Measurements from ENCODE around the gene TTL. TPM values are rescaled to one million over a fixed set of nuclear protein-coding genes. Genes with fewer than 3 reads are reported as not detected.

Gene TTL
- total and polyA plus RNA-seq, 2 of the 13 experiments (the other 11 are each of a cell fraction or from before 2014, with no cell fraction given), result 19.0 to 59.8 TPM

- TF ChIP-seq, protein P1, sequence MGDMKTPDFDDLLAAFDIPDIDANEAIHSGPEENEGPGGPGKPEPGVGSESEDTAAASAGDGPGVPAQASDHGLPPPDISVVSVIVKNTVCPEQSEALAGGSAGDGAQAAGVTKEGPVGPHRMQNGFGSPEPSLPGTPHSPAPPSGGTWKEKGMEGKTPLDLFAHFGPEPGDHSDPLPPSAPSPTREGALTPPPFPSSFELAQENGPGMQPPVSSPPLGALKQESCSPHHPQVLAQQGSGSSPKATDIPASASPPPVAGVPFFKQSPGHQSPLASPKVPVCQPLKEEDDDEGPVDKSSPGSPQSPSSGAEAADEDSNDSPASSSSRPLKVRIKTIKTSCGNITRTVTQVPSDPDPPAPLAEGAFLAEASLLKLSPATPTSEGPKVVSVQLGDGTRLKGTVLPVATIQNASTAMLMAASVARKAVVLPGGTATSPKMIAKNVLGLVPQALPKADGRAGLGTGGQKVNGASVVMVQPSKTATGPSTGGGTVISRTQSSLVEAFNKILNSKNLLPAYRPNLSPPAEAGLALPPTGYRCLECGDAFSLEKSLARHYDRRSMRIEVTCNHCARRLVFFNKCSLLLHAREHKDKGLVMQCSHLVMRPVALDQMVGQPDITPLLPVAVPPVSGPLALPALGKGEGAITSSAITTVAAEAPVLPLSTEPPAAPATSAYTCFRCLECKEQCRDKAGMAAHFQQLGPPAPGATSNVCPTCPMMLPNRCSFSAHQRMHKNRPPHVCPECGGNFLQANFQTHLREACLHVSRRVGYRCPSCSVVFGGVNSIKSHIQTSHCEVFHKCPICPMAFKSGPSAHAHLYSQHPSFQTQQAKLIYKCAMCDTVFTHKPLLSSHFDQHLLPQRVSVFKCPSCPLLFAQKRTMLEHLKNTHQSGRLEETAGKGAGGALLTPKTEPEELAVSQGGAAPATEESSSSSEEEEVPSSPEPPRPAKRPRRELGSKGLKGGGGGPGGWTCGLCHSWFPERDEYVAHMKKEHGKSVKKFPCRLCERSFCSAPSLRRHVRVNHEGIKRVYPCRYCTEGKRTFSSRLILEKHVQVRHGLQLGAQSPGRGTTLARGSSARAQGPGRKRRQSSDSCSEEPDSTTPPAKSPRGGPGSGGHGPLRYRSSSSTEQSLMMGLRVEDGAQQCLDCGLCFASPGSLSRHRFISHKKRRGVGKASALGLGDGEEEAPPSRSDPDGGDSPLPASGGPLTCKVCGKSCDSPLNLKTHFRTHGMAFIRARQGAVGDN (CRISPR knock-in tag; IDR thresholded peaks at IDR 0.05), result peak; percentile 99
- no peak for TF ChIP-seq CBX2 (IDR thresholded peaks at IDR 0.05; ENCODE audit: low read depth, low read length)
- TF ChIP-seq CBX2 (CRISPR knock-in tag; IDR thresholded peaks at IDR 0.05; ENCODE audit: low read depth), result peak; percentile 83; the same call in 1 of the 2 replicates
- TF ChIP-seq CENPT (CRISPR knock-in tag; IDR thresholded peaks at IDR 0.05; ENCODE audit: low read depth), result 0 out of 2 replicates have a peak, but pooled peaks have one; percentile 74
- peak; percentile 98 for TF ChIP-seq ETV6 (CRISPR knock-in tag; conservative IDR thresholded peaks at IDR 0.05)
- peak; percentile 100 for TF ChIP-seq MYC (CRISPR knock-in tag; IDR thresholded peaks at IDR 0.05; ENCODE audit: borderline replicate concordance)
- peak; percentile 94 for TF ChIP-seq ZNF230 (CRISPR knock-in tag; IDR thresholded peaks at IDR 0.05)
- TF ChIP-seq ZBTB25 (CRISPR knock-in tag; IDR thresholded peaks at IDR 0.05), result peak; percentile 98
- peak; percentile 99; the same call in 1 of the 2 replicates for TF ChIP-seq ZNF558 (CRISPR knock-in tag; IDR thresholded peaks at IDR 0.05; ENCODE audit: borderline replicate concordance)
- TF ChIP-seq ZMAT3 (CRISPR knock-in tag; conservative IDR thresholded peaks at IDR 0.05), result peak; percentile 98
- 0 out of 2 replicates have a peak, but pooled peaks have one; percentile 35 for TF ChIP-seq ZNF550 (CRISPR knock-in tag; IDR thresholded peaks at IDR 0.05; ENCODE audit: borderline replicate concordance)
- no peak; the same call in 1 of the 2 replicates for TF ChIP-seq FOSL2 (CRISPR knock-in tag; IDR thresholded peaks at IDR 0.05)
- TF ChIP-seq SPEN (CRISPR knock-in tag; IDR thresholded peaks at IDR 0.05; ENCODE audit: low read depth), result peak; percentile 82
- TF ChIP-seq KLF16 (CRISPR knock-in tag; IDR thresholded peaks at IDR 0.05), result peak in 1 of 2 experiments; percentile 84; a peak in 2 of 4 replicates
- no peak for TF ChIP-seq NFE2L2 (IDR thresholded peaks at IDR 0.05; ENCODE audit: low read length)
- peak; percentile 94 for TF ChIP-seq ZNF160 (CRISPR knock-in tag; IDR thresholded peaks at IDR 0.05)
- TF ChIP-seq, protein P2, sequence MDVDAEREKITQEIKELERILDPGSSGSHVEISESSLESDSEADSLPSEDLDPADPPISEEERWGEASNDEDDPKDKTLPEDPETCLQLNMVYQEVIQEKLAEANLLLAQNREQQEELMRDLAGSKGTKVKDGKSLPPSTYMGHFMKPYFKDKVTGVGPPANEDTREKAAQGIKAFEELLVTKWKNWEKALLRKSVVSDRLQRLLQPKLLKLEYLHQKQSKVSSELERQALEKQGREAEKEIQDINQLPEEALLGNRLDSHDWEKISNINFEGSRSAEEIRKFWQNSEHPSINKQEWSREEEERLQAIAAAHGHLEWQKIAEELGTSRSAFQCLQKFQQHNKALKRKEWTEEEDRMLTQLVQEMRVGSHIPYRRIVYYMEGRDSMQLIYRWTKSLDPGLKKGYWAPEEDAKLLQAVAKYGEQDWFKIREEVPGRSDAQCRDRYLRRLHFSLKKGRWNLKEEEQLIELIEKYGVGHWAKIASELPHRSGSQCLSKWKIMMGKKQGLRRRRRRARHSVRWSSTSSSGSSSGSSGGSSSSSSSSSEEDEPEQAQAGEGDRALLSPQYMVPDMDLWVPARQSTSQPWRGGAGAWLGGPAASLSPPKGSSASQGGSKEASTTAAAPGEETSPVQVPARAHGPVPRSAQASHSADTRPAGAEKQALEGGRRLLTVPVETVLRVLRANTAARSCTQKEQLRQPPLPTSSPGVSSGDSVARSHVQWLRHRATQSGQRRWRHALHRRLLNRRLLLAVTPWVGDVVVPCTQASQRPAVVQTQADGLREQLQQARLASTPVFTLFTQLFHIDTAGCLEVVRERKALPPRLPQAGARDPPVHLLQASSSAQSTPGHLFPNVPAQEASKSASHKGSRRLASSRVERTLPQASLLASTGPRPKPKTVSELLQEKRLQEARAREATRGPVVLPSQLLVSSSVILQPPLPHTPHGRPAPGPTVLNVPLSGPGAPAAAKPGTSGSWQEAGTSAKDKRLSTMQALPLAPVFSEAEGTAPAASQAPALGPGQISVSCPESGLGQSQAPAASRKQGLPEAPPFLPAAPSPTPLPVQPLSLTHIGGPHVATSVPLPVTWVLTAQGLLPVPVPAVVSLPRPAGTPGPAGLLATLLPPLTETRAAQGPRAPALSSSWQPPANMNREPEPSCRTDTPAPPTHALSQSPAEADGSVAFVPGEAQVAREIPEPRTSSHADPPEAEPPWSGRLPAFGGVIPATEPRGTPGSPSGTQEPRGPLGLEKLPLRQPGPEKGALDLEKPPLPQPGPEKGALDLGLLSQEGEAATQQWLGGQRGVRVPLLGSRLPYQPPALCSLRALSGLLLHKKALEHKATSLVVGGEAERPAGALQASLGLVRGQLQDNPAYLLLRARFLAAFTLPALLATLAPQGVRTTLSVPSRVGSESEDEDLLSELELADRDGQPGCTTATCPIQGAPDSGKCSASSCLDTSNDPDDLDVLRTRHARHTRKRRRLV (CRISPR knock-in tag; IDR thresholded peaks at IDR 0.05), result peak; percentile 95
- TF ChIP-seq ZNF24 (IDR thresholded peaks at IDR 0.05), result no peak
- TF ChIP-seq ZNF343 (CRISPR knock-in tag; IDR thresholded peaks at IDR 0.05), result peak; percentile 61; the same call in 1 of the 2 replicates
These were observed 60.4 kb downstream of the TTL start, which contains the start of gene POLR1B (continued) for GRCh38 chr2:112542123-112542983.
